Ureter (tissue), 1 donor: ENCODE results near the gene CCDC192. TPM values are rescaled to one million over a fixed set of nuclear protein-coding genes. Genes with fewer than 3 reads are reported as not detected.
"Not testable (repeated sequence)": the region's sequence is repeated elsewhere in the genome, so short reads cannot be mapped to it uniquely, and the experiment has no call there.

Experiments used
- DNase-seq: peaks from one replicate; pipeline ENCODE4 v3.0.0-alpha.2; 2020; ENCODE audit warnings: low spot score
- total RNA-seq: library from RNA; stranded (reverse); gene quantifications from one replicate; pipeline ENCODE4 v1.2.4, GENCODE V29; 2023
- donor health status: DM: yes; HTN: yes; CAD: no.

The CCDC192 gene
- total RNA-seq, 1 donor from 2014 or later = 1.2 TPM

GRCh38 chr5:127699416-127699815 lies 3.8 kb upstream of the CCDC192 start:
- no peak for DNase-seq

GRCh38 chr5:127700237-127700766 lies 2.9 kb upstream of the CCDC192 start:
- DNase-seq = no peak

GRCh38 chr5:127702434-127702833 lies 757 bp upstream of the CCDC192 start:
- DNase-seq = no peak

GRCh38 chr5:127705120-127705892 lies 2.1 kb downstream of the CCDC192 start:
- no peak for DNase-seq

- no peak for DNase-seq
These were observed 3.5 kb downstream of the CCDC192 start for GRCh38 chr5:127706691-127707090.

GRCh38 chr5:127707209-127707608 lies 4.0 kb downstream of the CCDC192 start:
- no peak for DNase-seq

- not testable (repeated sequence) for DNase-seq
These were observed 9.9 kb downstream of the CCDC192 start for GRCh38 chr5:127713083-127713482.

GRCh38 chr5:127718181-127718580 lies 15.0 kb downstream of the CCDC192 start:
- DNase-seq = no peak

- DNase-seq = no peak
These were observed 20.4 kb downstream of the CCDC192 start for GRCh38 chr5:127723571-127723970.

GRCh38 chr5:127725673-127726072 lies 22.5 kb downstream of the CCDC192 start:
- DNase-seq = no peak

- no peak for DNase-seq
These were observed 29.8 kb downstream of the CCDC192 start for GRCh38 chr5:127732963-127733362.

- not testable (repeated sequence) for DNase-seq
These were observed 36.2 kb downstream of the CCDC192 start for GRCh38 chr5:127739348-127739747.

- DNase-seq = no peak
These were observed 36.7 kb downstream of the CCDC192 start for GRCh38 chr5:127739807-127740384.

GRCh38 chr5:127741412-127741811 lies 38.2 kb downstream of the CCDC192 start:
- DNase-seq = no peak

- DNase-seq = no peak
These were observed 41.0 kb downstream of the CCDC192 start for GRCh38 chr5:127744241-127744640.

- no peak for DNase-seq
These were observed 43.6 kb downstream of the CCDC192 start for GRCh38 chr5:127746756-127747155.

- not testable (repeated sequence) for DNase-seq
These were observed 49.5 kb downstream of the CCDC192 start for GRCh38 chr5:127752503-127753265.

GRCh38 chr5:127754259-127754658 lies 51.1 kb downstream of the CCDC192 start:
- no peak for DNase-seq

GRCh38 chr5:127754706-127755105 lies 51.5 kb downstream of the CCDC192 start:
- DNase-seq = no peak

GRCh38 chr5:127757576-127757975 lies 54.4 kb downstream of the CCDC192 start:
- DNase-seq = no peak

GRCh38 chr5:127758766-127759283 lies 55.6 kb downstream of the CCDC192 start:
- DNase-seq = no peak

- DNase-seq = no peak
These were observed 58.7 kb downstream of the CCDC192 start for GRCh38 chr5:127761869-127762268.
